Loucy (cell line): ENCODE measurements around the gene TMEM204.

ENCODE experiments used
- CTCF ChIP-seq: fragments of 200-600 bp; sonication (generic); conservative IDR thresholded peaks from 2 replicates; pipeline ENCODE4 v1.5.1; 2014; ENCODE audit warnings: mild to moderate bottlenecking, antibody characterized with exemption, low read length
- EZH2phosphoT487 ChIP-seq: fragments of 200-600 bp; IDR thresholded peaks from 2 replicates; pipeline ENCODE4 v1.6.1; 2018; ENCODE audit warnings: antibody characterized with exemption, mild to moderate bottlenecking, moderate library complexity, borderline replicate concordance

GRCh38 chr16:1537138-1537577 lies 3.7 kb downstream of the TMEM204 start:
- TF ChIP-seq CTCF (no peak), EZH2phosphoT487 (no peak)
